Measurements from ENCODE around the gene MYO15B. TPM values are rescaled to one million over a fixed set of nuclear protein-coding genes. Genes with fewer than 3 reads are reported as not detected.
"Not testable (repeated sequence)": the region's sequence is repeated elsewhere in the genome, so short reads cannot be mapped to it uniquely, and the experiment has no call there.

Gene MYO15B
- total RNA-seq, 1 donor from 2014 or later = 43.8 TPM

DNA sequence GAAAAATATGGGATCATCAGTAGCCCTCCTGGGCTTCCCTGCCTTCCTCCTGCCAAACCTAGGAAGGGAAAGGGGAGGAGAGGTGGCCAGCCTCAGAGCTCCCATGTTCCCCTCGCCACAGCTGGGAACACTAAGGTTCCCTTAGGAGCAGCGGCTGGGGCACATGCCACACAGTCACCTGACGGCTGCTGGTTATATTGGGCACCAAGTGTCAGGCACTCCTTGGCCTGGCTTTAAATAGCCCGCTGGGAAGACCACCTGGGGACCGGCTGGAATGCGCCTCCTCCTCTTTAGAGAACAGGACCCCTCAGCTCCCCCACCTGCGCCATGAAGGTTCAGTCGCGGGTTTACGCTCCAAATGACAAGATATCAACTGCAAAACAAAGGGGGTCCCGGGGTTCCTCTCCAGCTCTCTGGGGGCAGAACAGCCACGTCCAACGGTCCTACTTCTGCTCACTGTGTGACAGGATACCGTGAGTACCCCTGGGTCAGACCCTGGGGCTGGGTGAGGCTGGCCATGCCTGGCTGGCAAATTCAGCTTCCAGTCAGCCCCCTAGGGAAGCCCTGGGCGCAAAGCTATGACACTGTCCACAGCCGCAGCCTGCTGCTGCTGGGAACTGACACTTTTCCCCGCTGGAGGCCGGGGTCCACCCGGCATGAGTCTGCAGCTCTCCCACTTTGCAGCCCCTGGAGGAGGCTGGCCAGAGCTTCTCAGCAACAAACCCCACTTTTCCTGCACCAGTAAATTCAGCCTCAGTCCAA is 49.0 kb downstream of the MYO15B start:
- peak overlapping the region; percentile 74 for H3K27ac ChIP-seq (ENCODE audit: low read depth, low read length)
- no peaks in the 10 kb centered on the region for H3K9me3 ChIP-seq (ENCODE audit: control insufficient read depth in 3 of 3, low read length in 3 of 3)
- H3K9ac ChIP-seq (ENCODE audit: low read depth in 1 of 3, low read length in 3 of 3) = peak overlapping the region; percentile 33 to 66 (median 57)
- peak overlapping the region in 1 of 3 donors; percentile 22 for H3K4me3 ChIP-seq (ENCODE audit: low read length in 3 of 3)
- H3K4me1 ChIP-seq (ENCODE audit: control insufficient read depth in 3 of 3, insufficient read depth in 3 of 3, low read length in 3 of 3) = peaks cover 45 to 59% (median 51%) of the 10 kb centered on the region in 3 donors
- H3K36me3 ChIP-seq (ENCODE audit: control insufficient read depth in 3 of 3, insufficient read depth in 3 of 3, low read length in 3 of 3) = peaks cover 0 to 2% (median 0%) of the 10 kb centered on the region in 3 donors
- no peaks in the 10 kb centered on the region for H3K27me3 ChIP-seq (ENCODE audit: control insufficient read depth in 3 of 3, insufficient read depth in 3 of 3, low read length in 3 of 3)

DNA sequence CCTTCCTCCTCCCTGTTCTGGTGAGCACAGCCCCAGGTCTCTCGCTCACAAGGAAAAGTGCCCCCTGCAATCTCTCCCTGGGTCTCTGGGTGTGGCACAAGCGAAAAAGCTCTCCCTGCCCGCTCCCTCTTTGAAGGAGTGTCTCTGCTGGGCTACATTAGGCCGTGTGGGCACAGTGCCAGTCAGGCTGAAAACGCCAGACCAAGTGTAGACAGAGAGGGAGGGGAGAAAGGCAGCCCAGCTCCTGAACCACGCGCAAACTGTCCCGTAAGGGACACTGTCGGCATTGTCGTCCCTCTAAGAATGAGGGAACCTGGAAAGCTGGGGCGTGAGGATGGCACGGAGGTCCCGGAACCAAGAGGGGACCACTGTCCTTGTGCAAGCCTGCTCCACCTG is 49.5 kb downstream of the MYO15B start:
- Histone ChIP-seq H3K27ac (ENCODE audit: low read depth, low read length) (no peak overlapping the region), H3K27me3 (ENCODE audit: control insufficient read depth in 3 of 3, insufficient read depth in 3 of 3, low read length in 3 of 3) (no peaks in the 10 kb centered on the region), H3K9ac (ENCODE audit: low read depth in 1 of 3, low read length in 3 of 3) (peak overlapping the region in 1 of 3 donors; percentile 66), H3K4me3 (ENCODE audit: low read length in 3 of 3) (no peak overlapping the region), H3K4me1 (ENCODE audit: control insufficient read depth in 3 of 3, insufficient read depth in 3 of 3, low read length in 3 of 3) (peaks cover 48 to 62% (median 54%) of the 10 kb centered on the region in 3 donors), H3K36me3 (ENCODE audit: control insufficient read depth in 3 of 3, insufficient read depth in 3 of 3, low read length in 3 of 3) (peaks cover 0 to 8% (median 0%) of the 10 kb centered on the region in 3 donors), H3K9me3 (ENCODE audit: control insufficient read depth in 3 of 3, low read length in 3 of 3) (no peaks in the 10 kb centered on the region)

DNA sequence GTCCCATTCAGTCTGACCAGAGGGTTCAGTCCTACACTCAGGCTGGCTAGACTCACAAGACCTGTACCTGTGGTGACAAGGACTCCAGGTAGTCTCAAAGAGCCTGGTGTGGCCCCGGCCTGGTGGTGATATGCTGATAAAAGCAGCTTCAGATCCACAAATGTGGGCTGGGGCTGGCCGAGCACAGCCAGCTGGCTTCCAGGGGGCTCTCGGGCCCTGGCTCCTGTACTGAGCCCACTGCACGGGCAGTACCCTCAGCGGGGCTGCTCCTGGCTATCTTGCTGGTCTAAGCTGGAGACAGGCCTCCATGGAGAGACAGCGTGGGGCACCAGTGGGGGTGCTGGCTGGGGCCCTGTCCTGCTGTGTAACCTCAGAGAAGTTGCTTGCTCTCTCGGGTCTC is 50.0 kb downstream of the MYO15B start:
- peaks cover 46 to 59% (median 50%) of the 10 kb centered on the region in 3 donors for H3K4me1 ChIP-seq (ENCODE audit: control insufficient read depth in 3 of 3, insufficient read depth in 3 of 3, low read length in 3 of 3)

DNA sequence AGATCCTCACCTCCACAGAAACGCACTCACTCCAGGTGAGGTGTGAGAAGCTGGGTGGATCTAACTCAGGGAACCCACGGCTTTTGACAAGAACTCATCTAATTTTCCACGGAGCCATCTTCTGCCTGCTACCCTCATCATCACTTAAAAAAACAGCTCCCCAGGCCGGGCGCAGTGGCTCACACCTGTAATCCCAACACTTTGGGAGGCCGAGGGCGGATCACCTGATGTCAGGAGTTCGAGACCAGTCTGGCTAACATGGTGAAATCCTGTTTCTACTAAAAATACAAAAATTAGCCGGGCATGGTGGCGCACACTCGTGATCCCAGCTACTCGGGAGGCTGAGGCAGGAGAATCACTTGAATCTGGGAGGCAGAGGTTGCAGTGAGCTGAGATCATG is 50.4 kb downstream of the MYO15B start:
- not testable (repeated sequence) for H3K36me3 ChIP-seq (ENCODE audit: control insufficient read depth in 3 of 3, insufficient read depth in 3 of 3, low read length in 3 of 3); H3K27me3 ChIP-seq (ENCODE audit: control insufficient read depth in 3 of 3, insufficient read depth in 3 of 3, low read length in 3 of 3); H3K9ac ChIP-seq (ENCODE audit: low read depth in 1 of 3, low read length in 3 of 3); H3K4me3 ChIP-seq (ENCODE audit: low read length in 3 of 3); H3K27ac ChIP-seq (ENCODE audit: low read depth, low read length); H3K9me3 ChIP-seq (ENCODE audit: control insufficient read depth in 3 of 3, low read length in 3 of 3)
- H3K4me1 ChIP-seq (ENCODE audit: control insufficient read depth in 3 of 3, insufficient read depth in 3 of 3, low read length in 3 of 3) = peaks cover 42 to 54% (median 46%) of the 10 kb centered on the region in 3 donors

More for the DNA sequence above, 50.0 kb downstream of the MYO15B start:
- H3K9ac ChIP-seq (ENCODE audit: low read depth in 1 of 3, low read length in 3 of 3) = no peak overlapping the region
- no peaks in the 10 kb centered on the region for H3K9me3 ChIP-seq (ENCODE audit: control insufficient read depth in 3 of 3, low read length in 3 of 3)
- H3K27ac ChIP-seq (ENCODE audit: low read depth, low read length) = no peak overlapping the region
- no peak overlapping the region for H3K4me3 ChIP-seq (ENCODE audit: low read length in 3 of 3)
- H3K27me3 ChIP-seq (ENCODE audit: control insufficient read depth in 3 of 3, insufficient read depth in 3 of 3, low read length in 3 of 3) = no peaks in the 10 kb centered on the region
- peaks cover 0 to 8% (median 0%) of the 10 kb centered on the region in 3 donors for H3K36me3 ChIP-seq (ENCODE audit: control insufficient read depth in 3 of 3, insufficient read depth in 3 of 3, low read length in 3 of 3)

DNA sequence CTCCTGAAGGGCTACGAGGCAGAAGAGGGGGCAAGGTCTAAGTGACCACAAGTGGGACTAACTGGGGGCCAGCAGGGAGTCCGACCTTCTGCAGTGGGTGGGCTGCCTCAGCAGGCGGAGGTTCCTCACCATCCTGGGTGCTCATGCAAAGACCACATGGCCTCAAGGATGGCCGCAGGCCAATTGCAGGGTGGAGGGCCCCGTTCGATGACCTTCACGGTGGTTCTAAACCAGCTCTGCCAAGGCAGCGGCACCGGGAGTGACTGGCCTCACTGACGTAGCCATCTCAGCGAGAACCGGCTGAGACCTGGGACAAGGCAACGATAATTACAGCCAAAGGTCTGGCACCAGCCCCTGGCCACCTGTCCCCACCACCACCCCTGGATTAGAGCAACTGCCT is 51.3 kb downstream of the MYO15B start:
- H3K27me3 ChIP-seq (ENCODE audit: control insufficient read depth in 3 of 3, insufficient read depth in 3 of 3, low read length in 3 of 3) = no peaks in the 10 kb centered on the region
- H3K4me3 ChIP-seq (ENCODE audit: low read length in 3 of 3) = no peak overlapping the region
- H3K9me3 ChIP-seq (ENCODE audit: control insufficient read depth in 3 of 3, low read length in 3 of 3) = no peaks in the 10 kb centered on the region
- H3K9ac ChIP-seq (ENCODE audit: low read depth in 1 of 3, low read length in 3 of 3) = no peak overlapping the region
- peaks cover 33 to 45% (median 38%) of the 10 kb centered on the region in 3 donors for H3K4me1 ChIP-seq (ENCODE audit: control insufficient read depth in 3 of 3, insufficient read depth in 3 of 3, low read length in 3 of 3)
- H3K36me3 ChIP-seq (ENCODE audit: control insufficient read depth in 3 of 3, insufficient read depth in 3 of 3, low read length in 3 of 3) = peaks cover 0 to 8% (median 3%) of the 10 kb centered on the region in 3 donors
- no peak overlapping the region for H3K27ac ChIP-seq (ENCODE audit: low read depth, low read length)

DNA sequence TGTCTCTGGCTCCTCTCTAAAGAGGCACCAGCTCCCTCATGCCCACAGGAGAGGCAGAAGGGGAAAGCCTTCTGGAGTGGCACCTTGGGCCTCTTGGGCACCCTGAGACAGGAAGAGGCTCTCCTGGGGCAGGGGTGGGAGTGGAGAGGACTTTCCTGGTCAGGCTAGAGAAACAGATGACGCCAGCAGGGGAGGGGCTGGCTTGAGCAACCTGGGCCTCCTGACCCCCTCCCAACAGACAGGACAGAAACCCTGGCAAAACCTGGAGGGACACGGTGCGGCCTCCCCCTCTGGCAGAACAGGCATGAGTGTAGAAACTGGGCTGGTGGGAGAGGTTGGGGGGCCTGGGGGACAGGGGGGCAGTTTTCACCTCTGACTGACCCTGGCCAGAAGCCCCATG is 51.7 kb downstream of the MYO15B start:
- Histone ChIP-seq H3K9ac (ENCODE audit: low read depth in 1 of 3, low read length in 3 of 3) (no peak overlapping the region), H3K36me3 (ENCODE audit: control insufficient read depth in 3 of 3, insufficient read depth in 3 of 3, low read length in 3 of 3) (peaks cover 0 to 8% (median 3%) of the 10 kb centered on the region in 3 donors), H3K4me1 (ENCODE audit: control insufficient read depth in 3 of 3, insufficient read depth in 3 of 3, low read length in 3 of 3) (peaks cover 29 to 41% (median 33%) of the 10 kb centered on the region in 3 donors), H3K9me3 (ENCODE audit: control insufficient read depth in 3 of 3, low read length in 3 of 3) (no peaks in the 10 kb centered on the region), H3K27me3 (ENCODE audit: control insufficient read depth in 3 of 3, insufficient read depth in 3 of 3, low read length in 3 of 3) (no peaks in the 10 kb centered on the region), H3K27ac (ENCODE audit: low read depth, low read length) (no peak overlapping the region), H3K4me3 (ENCODE audit: low read length in 3 of 3) (no peak overlapping the region)

DNA sequence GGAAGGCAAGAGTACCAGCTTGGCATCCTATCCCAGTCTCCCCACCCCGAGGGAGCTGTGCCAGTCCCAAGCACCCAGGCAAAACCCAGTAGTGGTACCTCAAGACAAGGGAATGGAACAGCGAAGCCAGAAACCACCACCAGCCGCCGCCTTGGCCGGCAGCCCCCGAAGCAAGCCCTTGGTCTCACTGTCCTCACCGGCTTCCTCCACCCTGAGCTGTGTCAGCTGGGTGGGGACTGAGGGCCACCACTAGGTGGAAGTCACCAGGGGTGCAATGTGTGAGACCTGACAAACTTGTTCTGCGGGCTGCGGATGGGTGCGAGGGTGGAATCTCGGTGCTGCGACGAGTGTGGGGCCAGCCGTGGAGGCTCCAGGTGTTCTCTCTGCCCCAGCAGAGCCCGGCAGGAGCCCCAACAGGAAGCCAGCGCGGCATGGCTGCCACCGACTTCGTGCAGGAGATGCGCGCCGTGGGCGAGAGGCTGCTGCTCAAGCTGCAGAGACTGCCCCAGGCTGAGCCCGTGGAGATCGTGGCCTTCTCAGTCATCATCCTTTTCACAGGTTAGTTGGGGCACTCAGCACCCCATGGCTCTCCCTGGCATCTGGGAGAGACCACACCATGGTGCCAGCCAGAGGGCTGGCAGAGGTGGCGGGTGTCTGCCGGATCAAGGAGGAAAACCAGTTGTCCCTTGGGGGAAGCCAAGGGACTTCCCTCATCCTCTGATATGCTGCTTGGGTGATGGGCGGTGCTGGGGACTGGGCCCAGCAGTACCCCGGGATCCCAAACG is 52.4 kb downstream of the MYO15B start:
- Histone ChIP-seq H3K9ac (ENCODE audit: low read depth in 1 of 3, low read length in 3 of 3) (no peak overlapping the region), H3K27ac (ENCODE audit: low read depth, low read length) (no peak overlapping the region), H3K4me1 (ENCODE audit: control insufficient read depth in 3 of 3, insufficient read depth in 3 of 3, low read length in 3 of 3) (peaks cover 26 to 35% (median 28%) of the 10 kb centered on the region in 3 donors), H3K4me3 (ENCODE audit: low read length in 3 of 3) (no peak overlapping the region), H3K9me3 (ENCODE audit: control insufficient read depth in 3 of 3, low read length in 3 of 3) (no peaks in the 10 kb centered on the region), H3K27me3 (ENCODE audit: control insufficient read depth in 3 of 3, insufficient read depth in 3 of 3, low read length in 3 of 3) (no peaks in the 10 kb centered on the region), H3K36me3 (ENCODE audit: control insufficient read depth in 3 of 3, insufficient read depth in 3 of 3, low read length in 3 of 3) (peaks cover 0 to 8% (median 3%) of the 10 kb centered on the region in 3 donors)

DNA sequence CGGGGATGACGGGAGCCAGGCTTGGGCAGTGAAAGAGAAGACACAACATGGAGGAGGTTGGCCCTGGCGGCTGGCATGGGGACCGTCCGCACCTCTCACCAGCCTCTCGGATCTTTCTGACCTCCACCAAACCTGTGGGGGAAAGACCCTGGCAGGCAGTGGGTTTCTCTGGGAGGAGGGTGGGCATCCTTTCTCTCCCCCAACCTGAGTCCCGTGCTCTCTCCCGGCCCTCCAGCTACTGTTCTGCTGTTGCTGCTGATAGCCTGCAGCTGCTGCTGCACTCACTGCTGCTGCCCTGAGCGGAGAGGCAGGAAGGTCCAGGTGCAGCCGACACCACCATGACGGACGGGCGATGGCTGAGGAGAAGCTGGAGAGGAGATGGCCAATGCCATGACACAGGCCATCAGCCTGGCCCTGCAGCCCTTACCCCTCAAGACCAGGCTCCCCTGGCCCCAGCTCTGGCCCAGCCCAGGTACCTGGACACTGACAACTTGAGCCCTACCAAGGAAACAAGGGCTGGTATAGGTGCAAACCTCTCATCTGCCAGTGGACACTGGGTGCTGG is 53.0 kb downstream of the MYO15B start:
- no peak overlapping the region for H3K4me3 ChIP-seq (ENCODE audit: low read length in 3 of 3)
- H3K4me1 ChIP-seq (ENCODE audit: control insufficient read depth in 3 of 3, insufficient read depth in 3 of 3, low read length in 3 of 3) = peaks cover 19 to 28% (median 21%) of the 10 kb centered on the region in 3 donors
- H3K27ac ChIP-seq (ENCODE audit: low read depth, low read length) = no peak overlapping the region
- H3K27me3 ChIP-seq (ENCODE audit: control insufficient read depth in 3 of 3, insufficient read depth in 3 of 3, low read length in 3 of 3) = no peaks in the 10 kb centered on the region
- peaks cover 1 to 8% (median 3%) of the 10 kb centered on the region in 3 donors for H3K36me3 ChIP-seq (ENCODE audit: control insufficient read depth in 3 of 3, insufficient read depth in 3 of 3, low read length in 3 of 3)
- no peak overlapping the region for H3K9ac ChIP-seq (ENCODE audit: low read depth in 1 of 3, low read length in 3 of 3)
- H3K9me3 ChIP-seq (ENCODE audit: control insufficient read depth in 3 of 3, low read length in 3 of 3) = no peaks in the 10 kb centered on the region

DNA sequence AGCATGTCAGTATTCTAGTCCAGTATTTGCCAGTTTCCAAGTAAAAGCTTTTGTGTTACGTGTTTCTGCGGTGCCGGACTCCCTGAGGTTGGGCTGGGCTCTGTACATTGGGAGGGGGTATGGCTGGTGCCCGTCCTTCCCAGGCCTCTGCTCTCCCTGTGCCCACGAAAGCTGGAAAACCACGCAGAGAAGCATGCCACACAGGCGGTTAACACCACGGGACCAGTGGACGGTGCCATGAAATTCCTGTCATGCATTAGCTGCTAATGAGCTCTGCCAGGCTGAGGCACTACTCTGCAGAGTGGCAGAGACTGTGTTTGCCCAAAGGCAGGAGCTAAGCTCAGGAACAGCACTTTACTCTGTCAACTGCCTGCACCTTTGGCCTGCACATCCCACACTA is 53.7 kb downstream of the MYO15B start:
- Histone ChIP-seq H3K4me1 (ENCODE audit: control insufficient read depth in 3 of 3, insufficient read depth in 3 of 3, low read length in 3 of 3) (peaks cover 12 to 21% (median 16%) of the 10 kb centered on the region in 3 donors), H3K36me3 (ENCODE audit: control insufficient read depth in 3 of 3, insufficient read depth in 3 of 3, low read length in 3 of 3) (peaks cover 3 to 8% (median 3%) of the 10 kb centered on the region in 3 donors), H3K4me3 (ENCODE audit: low read length in 3 of 3) (no peak overlapping the region), H3K9me3 (ENCODE audit: control insufficient read depth in 3 of 3, low read length in 3 of 3) (no peaks in the 10 kb centered on the region), H3K9ac (ENCODE audit: low read depth in 1 of 3, low read length in 3 of 3) (no peak overlapping the region), H3K27me3 (ENCODE audit: control insufficient read depth in 3 of 3, insufficient read depth in 3 of 3, low read length in 3 of 3) (no peaks in the 10 kb centered on the region), H3K27ac (ENCODE audit: low read depth, low read length) (no peak overlapping the region)
